HepG2 (cell line): ENCODE measurements around the gene PSMG4. TPM values are rescaled to one million over a fixed set of nuclear protein-coding genes. Genes with fewer than 3 reads are reported as not detected.
A peak's percentile ranks its signal among the peaks of the same experiment; 100 is the strongest.

ENCODE experiments used
- ATAC-seq: fragments of 200-7000 bp; cut with Tn5 transposase; 3 replicates; pipeline ENCODE4 v1.9.1; 2020; ENCODE audit warnings: mild to moderate bottlenecking, moderate library complexity
- BruUV-seq: library from RNA; stranded (reverse); fragments of 400-500 nt; replicated peaks from 2 replicates; lab custom pipeline; 2021; lab: Mats Ljungman, UMichigan
- CTCF ChIA-PET: fragments of 300-600 bp; formaldehyde crosslinking; extraction: SDS; loops from one replicate; lab custom pipeline; 2021; ENCODE audit warnings: low total read pairs, inconsistent platforms, low intra/inter-chr PET ratio; lab: Yijun Ruan, JAX
- POLR2A ChIA-PET: fragments of 350-600 bp; sonication (Branson Sonifier 250); formaldehyde crosslinking; loops from one replicate; lab custom pipeline; 2020; ENCODE audit warnings: antibody characterized with exemption, inconsistent platforms; lab: Yijun Ruan, JAX
- DNase-seq: peaks from one replicate; pipeline ENCODE4 v3.0.0-alpha.2; 2015; ENCODE audit warnings: low spot score
- FAIRE-seq: peaks from 3 replicates; lab custom pipeline; 2011; peaks lifted over from hg19 to GRCh38; lab: Jason Lieb, UNC
- H2AFZ ChIP-seq: one replicate; pipeline ENCODE4 v1.6.1; 2011; ENCODE audit warnings: low read length, inconsistent platforms
- H3K27ac ChIP-seq: fragments of 300-600 bp; 3 replicates; pipeline ENCODE4 v1.8.0; 2011; ENCODE audit warnings: mixed run types, mild to moderate bottlenecking, mixed read lengths, low read length, inconsistent platforms; ENCODE audit not compliant: insufficient read depth; ENCODE audit errors: extremely low read length
- H3K27me3 ChIP-seq, 2 experiments: fragments of 200-600 bp in 1 of 2; 2 replicates in 1 of 2; 3 replicates in 1 of 2; pipeline versions ENCODE4 v1.6.0 to v1.8.0; 2011; ENCODE audit warnings: low read length in 2 of 2, mild to moderate bottlenecking in 2 of 2, moderate library complexity in 2 of 2, inconsistent platforms in 1 of 2; ENCODE audit not compliant: insufficient read depth in 2 of 2, control insufficient read depth in 1 of 2
- H3K36me3 ChIP-seq, 2 experiments: fragments of 200-600 bp in 1 of 2; replicated peaks in 1 of 2; 2 replicates in 1 of 2; 3 replicates in 1 of 2; pipeline versions ENCODE4 v1.5.1 to v1.8.0; 2011; ENCODE audit warnings: low read length in 2 of 2, inconsistent platforms in 1 of 2; ENCODE audit not compliant: insufficient read depth in 2 of 2, control insufficient read depth in 1 of 2
- H3K4me1 ChIP-seq: 2 replicates; pipeline ENCODE4 v1.5.1; 2012; ENCODE audit warnings: low read length, inconsistent platforms; ENCODE audit not compliant: insufficient read depth
- H3K4me2 ChIP-seq: 2 replicates; pipeline ENCODE4 v1.6.0; 2011; ENCODE audit warnings: low read depth, low read length, inconsistent platforms
- H3K4me3 ChIP-seq, 3 experiments: fragments of 200-600 bp in 1 of 3; sonication (generic), shearing (Covaris generic) in 1 of 3; replicated peaks in 1 of 3; 2 replicates each; pipeline ENCODE4 v1.5.1; 2011 to 2016; ENCODE audit warnings: low read length in 3 of 3, inconsistent platforms in 2 of 3, low read depth in 2 of 3, mild to moderate bottlenecking in 2 of 3, control low read depth in 1 of 3, mixed read lengths in 1 of 3; ENCODE audit not compliant: insufficient read depth in 1 of 3
- H3K79me2 ChIP-seq: one replicate; pipeline ENCODE4 v1.6.1; 2011; ENCODE audit warnings: low read length, inconsistent platforms; ENCODE audit not compliant: insufficient read depth
- H3K9ac ChIP-seq: 2 replicates; pipeline ENCODE4 v1.6.0; 2011; ENCODE audit warnings: mild to moderate bottlenecking, low read depth, low read length, inconsistent platforms; ENCODE audit not compliant: insufficient read depth
- H3K9me3 ChIP-seq: 2 replicates; pipeline ENCODE4 v1.5.1; 2012; ENCODE audit warnings: mild to moderate bottlenecking, low read length
- H4K20me1 ChIP-seq: 2 replicates; pipeline ENCODE4 v1.6.0; 2011; ENCODE audit warnings: inconsistent platforms, mild to moderate bottlenecking, low read length, moderate library complexity; ENCODE audit not compliant: insufficient read depth
- BHLHE40 ChIP-seq: IDR thresholded peaks from 2 replicates; pipeline ENCODE4 v1.6.1; 2011; ENCODE audit warnings: low read length, improper control_type of control experiment
- KAT8 ChIP-seq: IDR thresholded peaks from 2 replicates; pipeline ENCODE4 v1.6.1; 2016; ENCODE audit warnings: missing genetic modification reagents, missing compliant biosample characterization
- KLF16 ChIP-seq, 2 experiments: sonication (generic) in 1 of 2; formaldehyde crosslinking in 1 of 2; IDR thresholded peaks; 2 replicates each; pipeline versions ENCODE4 v1.6.1 to v1.8.0; 2016 to 2023; ENCODE audit warnings: missing genetic modification reagents in 2 of 2, missing compliant biosample characterization in 1 of 2
- NFYC ChIP-seq: IDR thresholded peaks from 2 replicates; pipeline ENCODE4 v1.6.1; 2016; ENCODE audit warnings: missing genetic modification reagents, missing compliant biosample characterization
- ZC3H13 ChIP-seq: sonication (generic); formaldehyde crosslinking; IDR thresholded peaks from 2 replicates; pipeline ENCODE4 v1.8.1; 2023; ENCODE audit warnings: mild to moderate bottlenecking, missing genetic modification reagents, moderate library complexity
- WGBS: methylation state at CpG from one replicate; pipeline ENCODE4 v1.1.6; 2017; ENCODE audit warnings: low lambda C conversion rate; 5-methylcytosine and 5-hydroxymethylcytosine counted together
- in situ Hi-C: cut with HindIII; loops from 2 replicates; pipeline ENCODE4 v1.10.0; 2017; ENCODE audit warnings: low pct_unique_long_range_greater_than_20kb; ENCODE audit not compliant: extremely low pct_ligation_motif_present
- intact Hi-C: fragments of 100-400 bp; cut with micrococcal nuclease; formaldehyde crosslinking; loops from one replicate; pipeline ENCODE4 v1.10.0; 2022; ENCODE audit not compliant: unreplicated experiment
- polyA plus RNA-seq, 8 experiments: library from polyadenylated mRNA; depleted of rRNA in 3 of 8; stranded (reverse) in 7 of 8; unstranded in 1 of 8; fragments of >200 nt; fragmentation: Illumina TruSeq in 4 of 8; extraction: Trizol in 4 of 8; gene quantifications; 2 replicates each; pipeline versions ENCODE4 v1.2.1 to v1.2.3, GENCODE V29; 2011 to 2016; ENCODE audit warnings: low read depth in 4 of 8, missing spikeins in 1 of 8, mixed read lengths in 1 of 8; ENCODE audit not compliant: insufficient read depth in 1 of 8
- total RNA-seq, 5 experiments: library from RNA; depleted of rRNA; stranded (reverse); fragments of >200 nt; fragmentation: Illumina TruSeq; extraction: Trizol; gene quantifications; 2 replicates each; pipeline ENCODE4 v1.2.3, GENCODE V29; 2016; ENCODE audit warnings: low read depth in 1 of 5
- TF ChIP-seq, protein P1 (sequence below), 2 experiments: IDR thresholded peaks; 2 replicates each; pipeline ENCODE4 v1.6.1; 2011 to 2012; ENCODE audit warnings: low read length in 2 of 2, borderline replicate concordance in 1 of 2, low read depth in 1 of 2, mild to moderate bottlenecking in 1 of 2, moderate library complexity in 1 of 2
- TF ChIP-seq, protein P2 (sequence below): sonication (generic); formaldehyde crosslinking; IDR thresholded peaks from 2 replicates; pipeline ENCODE4 v1.8.0; 2022; ENCODE audit warnings: mild to moderate bottlenecking, missing genetic modification reagents, moderate library complexity
- TF ChIP-seq, protein P3 (sequence below): sonication (generic); formaldehyde crosslinking; IDR thresholded peaks from 2 replicates; pipeline ENCODE4 v1.4.0; 2020; ENCODE audit warnings: missing genetic modification reagents

The PSMG4 gene
- total and polyA plus RNA-seq, 2 of the 13 experiments (the other 11 are each of a cell fraction or from before 2014, with no cell fraction given): 28.5 to 32.8 TPM

DNA sequence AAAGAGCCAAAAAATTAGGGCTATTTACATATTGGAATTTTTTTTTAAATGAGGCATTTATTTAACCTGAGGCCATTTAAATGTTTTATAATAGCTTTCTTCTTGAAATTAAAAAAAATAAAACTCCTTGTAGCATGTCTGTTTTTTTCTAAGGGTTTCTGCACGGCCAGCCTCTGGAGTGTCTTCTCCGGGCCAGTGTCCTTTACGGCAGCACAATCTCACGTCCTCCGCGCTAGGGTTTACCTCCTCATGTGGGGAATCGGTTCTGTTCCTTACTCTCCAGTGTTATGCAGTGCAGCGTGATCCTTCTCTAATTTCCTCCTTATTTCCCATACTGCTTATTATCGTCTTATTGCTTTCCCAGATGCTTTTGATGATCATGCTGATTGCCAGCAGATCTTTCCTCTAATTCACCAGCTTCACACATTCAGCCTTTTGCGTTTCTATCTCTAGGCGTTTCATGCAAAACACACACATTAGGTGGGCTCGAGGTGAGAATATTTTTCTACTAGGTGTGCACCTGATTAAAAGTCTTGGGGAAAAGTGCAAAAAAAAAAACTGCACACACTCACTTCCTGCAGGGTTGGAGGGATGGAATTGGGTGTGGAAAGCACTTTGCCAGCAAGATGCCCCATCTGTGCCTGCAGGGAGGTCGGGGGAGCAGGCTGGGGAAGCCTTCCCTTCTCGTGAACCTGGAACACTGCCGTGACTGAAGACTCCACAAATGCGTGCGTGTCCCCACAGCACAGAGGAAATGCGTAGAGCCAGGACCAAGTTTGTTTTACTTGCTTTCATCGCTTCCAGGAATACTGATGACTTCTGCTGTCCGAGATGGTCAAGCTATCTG, 56.1 kb downstream of the PSMG4 start:
- no peak overlapping the region for H3K4me3 ChIP-seq
- TF ChIP-seq ZC3H13 (CRISPR knock-in tag) (0 out of 2 replicates have a peak, but pooled peaks have one; percentile 43), BHLHE40 (no peak), KAT8 (CRISPR knock-in tag) (no peak), NFYC (CRISPR knock-in tag) (no peak), KLF16 (CRISPR knock-in tag; IDR thresholded peaks at IDR 0.05) (no peak)
- TF ChIP-seq, protein P1, sequence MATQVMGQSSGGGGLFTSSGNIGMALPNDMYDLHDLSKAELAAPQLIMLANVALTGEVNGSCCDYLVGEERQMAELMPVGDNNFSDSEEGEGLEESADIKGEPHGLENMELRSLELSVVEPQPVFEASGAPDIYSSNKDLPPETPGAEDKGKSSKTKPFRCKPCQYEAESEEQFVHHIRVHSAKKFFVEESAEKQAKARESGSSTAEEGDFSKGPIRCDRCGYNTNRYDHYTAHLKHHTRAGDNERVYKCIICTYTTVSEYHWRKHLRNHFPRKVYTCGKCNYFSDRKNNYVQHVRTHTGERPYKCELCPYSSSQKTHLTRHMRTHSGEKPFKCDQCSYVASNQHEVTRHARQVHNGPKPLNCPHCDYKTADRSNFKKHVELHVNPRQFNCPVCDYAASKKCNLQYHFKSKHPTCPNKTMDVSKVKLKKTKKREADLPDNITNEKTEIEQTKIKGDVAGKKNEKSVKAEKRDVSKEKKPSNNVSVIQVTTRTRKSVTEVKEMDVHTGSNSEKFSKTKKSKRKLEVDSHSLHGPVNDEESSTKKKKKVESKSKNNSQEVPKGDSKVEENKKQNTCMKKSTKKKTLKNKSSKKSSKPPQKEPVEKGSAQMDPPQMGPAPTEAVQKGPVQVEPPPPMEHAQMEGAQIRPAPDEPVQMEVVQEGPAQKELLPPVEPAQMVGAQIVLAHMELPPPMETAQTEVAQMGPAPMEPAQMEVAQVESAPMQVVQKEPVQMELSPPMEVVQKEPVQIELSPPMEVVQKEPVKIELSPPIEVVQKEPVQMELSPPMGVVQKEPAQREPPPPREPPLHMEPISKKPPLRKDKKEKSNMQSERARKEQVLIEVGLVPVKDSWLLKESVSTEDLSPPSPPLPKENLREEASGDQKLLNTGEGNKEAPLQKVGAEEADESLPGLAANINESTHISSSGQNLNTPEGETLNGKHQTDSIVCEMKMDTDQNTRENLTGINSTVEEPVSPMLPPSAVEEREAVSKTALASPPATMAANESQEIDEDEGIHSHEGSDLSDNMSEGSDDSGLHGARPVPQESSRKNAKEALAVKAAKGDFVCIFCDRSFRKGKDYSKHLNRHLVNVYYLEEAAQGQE (IDR thresholded peaks at IDR 0.05; ENCODE audit: borderline replicate concordance in 1 of 2, low read depth in 1 of 2, low read length in 2 of 2): no peak
- TF ChIP-seq, protein P2, sequence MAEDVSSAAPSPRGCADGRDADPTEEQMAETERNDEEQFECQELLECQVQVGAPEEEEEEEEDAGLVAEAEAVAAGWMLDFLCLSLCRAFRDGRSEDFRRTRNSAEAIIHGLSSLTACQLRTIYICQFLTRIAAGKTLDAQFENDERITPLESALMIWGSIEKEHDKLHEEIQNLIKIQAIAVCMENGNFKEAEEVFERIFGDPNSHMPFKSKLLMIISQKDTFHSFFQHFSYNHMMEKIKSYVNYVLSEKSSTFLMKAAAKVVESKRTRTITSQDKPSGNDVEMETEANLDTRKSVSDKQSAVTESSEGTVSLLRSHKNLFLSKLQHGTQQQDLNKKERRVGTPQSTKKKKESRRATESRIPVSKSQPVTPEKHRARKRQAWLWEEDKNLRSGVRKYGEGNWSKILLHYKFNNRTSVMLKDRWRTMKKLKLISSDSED: no peak
- TF ChIP-seq, protein P3, sequence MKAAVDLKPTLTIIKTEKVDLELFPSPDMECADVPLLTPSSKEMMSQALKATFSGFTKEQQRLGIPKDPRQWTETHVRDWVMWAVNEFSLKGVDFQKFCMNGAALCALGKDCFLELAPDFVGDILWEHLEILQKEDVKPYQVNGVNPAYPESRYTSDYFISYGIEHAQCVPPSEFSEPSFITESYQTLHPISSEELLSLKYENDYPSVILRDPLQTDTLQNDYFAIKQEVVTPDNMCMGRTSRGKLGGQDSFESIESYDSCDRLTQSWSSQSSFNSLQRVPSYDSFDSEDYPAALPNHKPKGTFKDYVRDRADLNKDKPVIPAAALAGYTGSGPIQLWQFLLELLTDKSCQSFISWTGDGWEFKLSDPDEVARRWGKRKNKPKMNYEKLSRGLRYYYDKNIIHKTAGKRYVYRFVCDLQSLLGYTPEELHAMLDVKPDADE (CRISPR knock-in tag): no peak
- no peak for DNase-seq
- H3K9ac ChIP-seq: no peak overlapping the region
- no peak for ATAC-seq
- H3K9me3 ChIP-seq: no peaks in the 10 kb centered on the region
- no peaks in the 10 kb centered on the region for H3K79me2 ChIP-seq
- TSS peak; percentile 5 for BruUV-seq
- WGBS: 98% methylated on average over 19 of the region's 20 CpGs
- no peak for FAIRE-seq
- ChIA-PET POLR2A (no interaction called here), CTCF (no interaction called here)
- in situ Hi-C loops: no loop called here
- H3K36me3 ChIP-seq: peaks cover 29 to 62% of the 10 kb centered on the region in 2 experiments
- no peak overlapping the region for H3K27ac ChIP-seq
- H3K27me3 ChIP-seq: no peaks in the 10 kb centered on the region
- H2AFZ ChIP-seq: no peak overlapping the region
- intact Hi-C loops: no loop called here
- H3K4me2 ChIP-seq: no peak overlapping the region
- H4K20me1 ChIP-seq: no peaks in the 10 kb centered on the region
- H3K4me1 ChIP-seq: no peaks in the 10 kb centered on the region
